CD14-positive monocyte (primary cell): Measurements from ENCODE around the gene TMEM79. TPM values are rescaled to one million over a fixed set of nuclear protein-coding genes. Genes with fewer than 3 reads are reported as not detected.

Experiments used
- DNase-seq, 3 donors: peaks; one replicate each; pipeline ENCODE4 v3.0.0-alpha.2; 2011 to 2022
- H2AFZ ChIP-seq: 2 replicates; pipeline ENCODE4 v1.6.0; 2012; ENCODE audit warnings: mild to moderate bottlenecking, low read depth, low read length, inconsistent platforms; ENCODE audit not compliant: insufficient read depth, poor library complexity, severe bottlenecking
- H3K27ac ChIP-seq, 2 donors: 1 replicate in 1 of 2; 2 replicates in 1 of 2; pipeline ENCODE4 v1.5.1; 2012 to 2013; ENCODE audit warnings: low read length in 2 of 2, control low read depth in 1 of 2, inconsistent platforms in 1 of 2, low read depth in 1 of 2, mild to moderate bottlenecking in 1 of 2
- H3K27me3 ChIP-seq, 2 donors: one replicate each; pipeline versions ENCODE4 v1.6.0 to v1.6.1; 2011 to 2013; ENCODE audit warnings: low read length in 2 of 2; ENCODE audit not compliant: control insufficient read depth in 2 of 2, insufficient read depth in 2 of 2
- H3K36me3 ChIP-seq, 2 donors: replicated peaks in 1 of 2; 1 replicate in 1 of 2; 2 replicates in 1 of 2; pipeline versions ENCODE4 v1.5.1 to v1.6.1; 2012 to 2013; ENCODE audit warnings: low read length in 2 of 2, control low read depth in 1 of 2, inconsistent platforms in 1 of 2, mild to moderate bottlenecking in 1 of 2; ENCODE audit not compliant: insufficient read depth in 2 of 2, control insufficient read depth in 1 of 2
- H3K4me1 ChIP-seq, 2 donors: 1 replicate in 1 of 2; 2 replicates in 1 of 2; pipeline versions ENCODE4 v1.5.1 to v1.6.1; 2012 to 2013; ENCODE audit warnings: low read length in 2 of 2, control low read depth in 1 of 2, inconsistent platforms in 1 of 2, mild to moderate bottlenecking in 1 of 2, moderate library complexity in 1 of 2; ENCODE audit not compliant: insufficient read depth in 2 of 2, control insufficient read depth in 1 of 2
- H3K4me2 ChIP-seq: replicated peaks from 2 replicates; pipeline ENCODE3; 2012; ENCODE audit warnings: low read length, moderate library complexity, mild to moderate bottlenecking; ENCODE audit not compliant: poor library complexity, severe bottlenecking; ENCODE audit errors: extremely low read depth
- H3K4me3 ChIP-seq, 3 experiments: fragments of 200-600 bp in 1 of 3; sonication (generic) in 1 of 3; replicated peaks in 1 of 3; 1 replicate in 2 of 3; 2 replicates in 1 of 3; pipeline ENCODE4 v1.5.1; 2011 to 2013; ENCODE audit warnings: low read length in 3 of 3, mild to moderate bottlenecking in 3 of 3, control low read depth in 2 of 3, low read depth in 2 of 3, inconsistent platforms in 1 of 3, moderate library complexity in 1 of 3
- H3K79me2 ChIP-seq: 2 replicates; pipeline ENCODE4 v1.6.0; 2012; ENCODE audit warnings: mild to moderate bottlenecking, control low read depth, inconsistent platforms, low read length, moderate library complexity; ENCODE audit not compliant: insufficient read depth
- H3K9ac ChIP-seq: 2 replicates; pipeline ENCODE4 v1.6.0; 2017; ENCODE audit warnings: low read length, mild to moderate bottlenecking; ENCODE audit not compliant: insufficient read depth, poor library complexity, severe bottlenecking
- H3K9me3 ChIP-seq, 2 donors: replicated peaks in 1 of 2; 1 replicate in 1 of 2; 2 replicates in 1 of 2; pipeline versions ENCODE4 v1.5.1 to v1.6.1; 2012 to 2013; ENCODE audit warnings: low read length in 2 of 2, control low read depth in 1 of 2; ENCODE audit not compliant: control insufficient read depth in 1 of 2, insufficient read depth in 1 of 2
- H4K20me1 ChIP-seq: 2 replicates; pipeline ENCODE4 v1.6.0; 2012; ENCODE audit warnings: mild to moderate bottlenecking, low read length, control low read depth, moderate library complexity; ENCODE audit not compliant: insufficient read depth
- H3K27ac Mint-ChIP-seq, 7 donors: one replicate each; pipeline ENCODE4 v1.8.0; 2020; ENCODE audit warnings: mild to moderate bottlenecking in 7 of 7, mixed read lengths in 7 of 7, moderate library complexity in 6 of 7, inconsistent platforms in 2 of 7
- H3K27me3 Mint-ChIP-seq, 3 donors: one replicate each; pipeline ENCODE4 v1.8.0; 2021 to 2022; ENCODE audit warnings: low read depth in 3 of 3, mild to moderate bottlenecking in 3 of 3, mixed read lengths in 3 of 3, moderate library complexity in 3 of 3, inconsistent platforms in 1 of 3
- H3K36me3 Mint-ChIP-seq, 2 donors: one replicate each; pipeline ENCODE4 v1.8.0; 2020; ENCODE audit warnings: mixed read lengths in 2 of 2, inconsistent platforms in 1 of 2, mild to moderate bottlenecking in 1 of 2
- H3K4me1 Mint-ChIP-seq: one replicate; pipeline ENCODE4 v1.8.0; 2020; ENCODE audit warnings: mild to moderate bottlenecking, mixed read lengths
- H3K4me3 Mint-ChIP-seq, 2 donors: one replicate each; pipeline ENCODE4 v1.8.0; 2020; ENCODE audit warnings: mild to moderate bottlenecking in 2 of 2, mixed read lengths in 2 of 2, moderate library complexity in 1 of 2
- H3K9me3 Mint-ChIP-seq, 7 donors: one replicate each; pipeline ENCODE4 v1.8.0; 2020 to 2022; ENCODE audit warnings: mixed read lengths in 7 of 7, mild to moderate bottlenecking in 6 of 7, moderate library complexity in 6 of 7, inconsistent platforms in 2 of 7
- CTCF ChIP-seq: fragments of 200-600 bp; IDR thresholded peaks from one replicate; pipeline ENCODE4 v1.8.0; 2022; ENCODE audit warnings: antibody characterized with exemption, mild to moderate bottlenecking
- WGBS: methylation state at CpG from one replicate; pipeline ENCODE4 v1.1.5; 2013; ENCODE audit warnings: missing lambda C conversion rate; ENCODE audit not compliant: insufficient coverage; 5-methylcytosine and 5-hydroxymethylcytosine counted together
- intact Hi-C, 2 donors: fragments of 100-400 bp; cut with micrococcal nuclease; formaldehyde crosslinking; loops; one replicate each; pipeline versions ENCODE4 v1.15.0 to v1.15.1; 2023
- polyA plus RNA-seq, 3 donors: library from polyadenylated mRNA; depleted of rRNA in 1 of 3; unstranded in 2 of 3; stranded (reverse) in 1 of 3; fragments of 300-500 nt in 2 of 3; fragments of >200 nt in 1 of 3; fragmentation: Illumina TruSeq in 2 of 3; gene quantifications; 1 replicate in 2 of 3; 2 replicates in 1 of 3; pipeline ENCODE4 v1.2.3, GENCODE V29; 2012 to 2021

TMEM79 gene
- polyA plus RNA-seq, 3 donors: 1.2 to 12.0 (median 1.4) TPM

- Histone ChIP-seq H3K27ac (no peak overlapping the region), H3K79me2 (no peaks in the 10 kb centered on the region), H3K9me3 (no peaks in the 10 kb centered on the region), H4K20me1 (no peaks in the 10 kb centered on the region), H3K36me3 (peaks cover 63 to 75% of the 10 kb centered on the region in 2 donors), H3K9ac (no peak overlapping the region), H3K4me2 (no peak overlapping the region), H3K4me3 (no peak overlapping the region), H3K4me1 (no peaks in the 10 kb centered on the region), H3K27me3 (no peaks in the 10 kb centered on the region), H2AFZ (no peak overlapping the region)
- H3K9me3 Mint-ChIP-seq: no peaks in the 10 kb centered on the region
- no peak for TF ChIP-seq CTCF
- H3K27me3 Mint-ChIP-seq: peaks cover 0 to 6% (median 2%) of the 10 kb centered on the region in 3 donors
- H3K36me3 Mint-ChIP-seq: peaks cover 67 to 86% of the 10 kb centered on the region in 2 donors
- WGBS: 100% methylated on average over 3 of the region's 5 CpGs
- intact Hi-C loops: no loop called here
- H3K4me3 Mint-ChIP-seq: no peak overlapping the region
- H3K4me1 Mint-ChIP-seq: no peaks in the 10 kb centered on the region
- H3K27ac Mint-ChIP-seq: no peak overlapping the region
- no peak for DNase-seq
These were observed 45.9 kb upstream of the TMEM79 start for GRCh38 chr1:156238248-156238647.

GRCh38 chr1:156241311-156241811, 42.8 kb upstream of the TMEM79 start:
- WGBS: 45% methylated on average over 14 of the region's 15 CpGs
- intact Hi-C loops: no loop called here
- Mint-ChIP-seq H3K36me3 (peaks cover 52 to 58% of the 10 kb centered on the region in 2 donors), H3K4me1 (peaks cover 13% of the 10 kb centered on the region), H3K4me3 (no peak overlapping the region), H3K27me3 (peaks cover 16 to 31% (median 27%) of the 10 kb centered on the region in 3 donors), H3K9me3 (peaks cover 0 to 9% (median 0%) of the 10 kb centered on the region in 7 donors), H3K27ac (no peak overlapping the region)
- Histone ChIP-seq H3K27me3 (peaks cover 10 to 21% of the 10 kb centered on the region in 2 donors), H3K9me3 (peaks cover 0 to 12% of the 10 kb centered on the region in 2 donors), H3K79me2 (no peaks in the 10 kb centered on the region), H3K4me1 (peaks cover 9 to 13% of the 10 kb centered on the region in 2 donors), H4K20me1 (peaks cover 5% of the 10 kb centered on the region), H3K4me3 (no peak overlapping the region), H3K27ac (no peak overlapping the region), H3K9ac (peak overlapping the region; percentile 4), H3K36me3 (peaks cover 38 to 47% of the 10 kb centered on the region in 2 donors), H2AFZ (no peak overlapping the region), H3K4me2 (no peak overlapping the region)
- DNase-seq: no peak
- TF ChIP-seq CTCF: no peak
